ENCODE measurements around the gene BAHCC1. TPM values are rescaled to one million over a fixed set of nuclear protein-coding genes. Genes with fewer than 3 reads are reported as not detected.
A peak's percentile ranks its signal among the peaks of the same experiment; 100 is the strongest.

The BAHCC1 gene
- total and polyA plus RNA-seq, 2 of the 4 experiments (the other 2 are of a cell fraction): 0.36 to 7.8 TPM

DNA sequence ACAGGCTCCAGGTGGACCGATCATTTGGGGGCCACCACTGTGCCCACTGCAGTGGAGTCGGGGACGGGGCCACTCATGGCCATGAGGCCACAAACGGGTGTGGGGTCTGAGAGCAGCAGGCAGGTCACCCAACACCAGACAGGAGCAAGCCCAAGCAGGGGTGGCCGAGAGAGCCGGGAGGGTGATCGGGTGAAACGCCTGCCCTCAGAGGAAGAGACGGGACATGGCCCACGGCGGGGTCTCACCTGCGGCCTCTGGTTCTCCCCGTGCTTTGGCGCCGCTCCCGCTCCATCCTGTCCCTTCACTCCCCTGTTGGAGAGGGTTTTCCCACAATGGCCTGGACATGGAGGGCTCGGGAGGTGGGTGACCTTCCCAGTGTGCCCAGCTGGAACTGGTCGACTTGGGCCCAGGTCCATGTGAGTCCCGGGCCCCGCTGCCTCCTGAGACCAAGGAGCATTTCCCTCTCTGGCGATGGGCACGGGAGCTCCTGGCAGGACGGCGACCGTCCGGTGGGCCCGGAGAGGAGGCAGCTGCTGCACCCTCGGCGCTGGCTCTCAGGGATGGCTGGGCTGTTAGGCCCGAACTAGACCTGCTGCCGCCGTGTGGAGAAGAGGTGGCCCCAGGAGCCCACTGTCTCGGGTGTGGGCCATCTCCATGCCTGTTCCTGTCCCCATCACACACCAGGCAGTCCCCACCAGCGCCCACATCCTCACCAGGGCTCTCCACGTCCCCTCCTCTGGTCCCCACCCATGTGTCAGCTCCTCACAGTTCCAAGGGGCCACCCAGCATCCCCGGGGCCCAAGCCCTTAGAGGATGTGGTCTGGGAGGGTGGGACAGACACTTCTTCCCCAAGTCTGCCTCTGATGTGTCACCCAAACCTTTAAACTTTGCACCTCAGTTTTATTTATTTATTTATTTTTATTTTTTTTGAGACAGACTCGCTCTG lies 13.4 kb upstream of the BAHCC1 start:
- no peak overlapping the region for H3K27ac ChIP-seq (ENCODE audit: insufficient read depth, low read length)
- intact Hi-C loops (cut with micrococcal nuclease) (no loop called here), in situ Hi-C loops (cut with MboI; ENCODE audit: low sequenced_read_pairs) (no loop called here), dilution Hi-C loops (cut with HindIII; ENCODE audit: low sequenced_read_pairs, unreplicated experiment) (no loop called here)
- H3K9me3 ChIP-seq (ENCODE audit: control insufficient read depth, insufficient read depth, low read length): no peaks in the 10 kb centered on the region
- no peak overlapping the region for H2AK5ac ChIP-seq (ENCODE audit: low read depth, low read length)
- ChIA-PET CTCF (no interaction called here), POLR2A (ENCODE audit: unreplicated experiment) (no interaction called here)
- no peak overlapping the region for H3K14ac ChIP-seq (replicated peaks; ENCODE audit: low read depth, low read length)
- WGBS, 2 experiments (ENCODE audit: extremely low coverage in 2 of 2, insufficient read length in 1 of 2): 94% methylated on average over 16 of the region's 37 CpGs; no CpG with 5 or more reads in 1 of the 2 experiments
- no peak for TF ChIP-seq NFE2L2 (IDR thresholded peaks at IDR 0.05; ENCODE audit: low read depth, low read length)
- TF ChIP-seq, protein P1, sequence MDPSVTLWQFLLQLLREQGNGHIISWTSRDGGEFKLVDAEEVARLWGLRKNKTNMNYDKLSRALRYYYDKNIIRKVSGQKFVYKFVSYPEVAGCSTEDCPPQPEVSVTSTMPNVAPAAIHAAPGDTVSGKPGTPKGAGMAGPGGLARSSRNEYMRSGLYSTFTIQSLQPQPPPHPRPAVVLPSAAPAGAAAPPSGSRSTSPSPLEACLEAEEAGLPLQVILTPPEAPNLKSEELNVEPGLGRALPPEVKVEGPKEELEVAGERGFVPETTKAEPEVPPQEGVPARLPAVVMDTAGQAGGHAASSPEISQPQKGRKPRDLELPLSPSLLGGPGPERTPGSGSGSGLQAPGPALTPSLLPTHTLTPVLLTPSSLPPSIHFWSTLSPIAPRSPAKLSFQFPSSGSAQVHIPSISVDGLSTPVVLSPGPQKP (IDR thresholded peaks at IDR 0.05; ENCODE audit: borderline replicate concordance, low read depth, low read length): no peak
- no peak for TF ChIP-seq CEBPB (IDR thresholded peaks at IDR 0.05; ENCODE audit: low read depth, low read length)
- TF ChIP-seq, protein P2, sequence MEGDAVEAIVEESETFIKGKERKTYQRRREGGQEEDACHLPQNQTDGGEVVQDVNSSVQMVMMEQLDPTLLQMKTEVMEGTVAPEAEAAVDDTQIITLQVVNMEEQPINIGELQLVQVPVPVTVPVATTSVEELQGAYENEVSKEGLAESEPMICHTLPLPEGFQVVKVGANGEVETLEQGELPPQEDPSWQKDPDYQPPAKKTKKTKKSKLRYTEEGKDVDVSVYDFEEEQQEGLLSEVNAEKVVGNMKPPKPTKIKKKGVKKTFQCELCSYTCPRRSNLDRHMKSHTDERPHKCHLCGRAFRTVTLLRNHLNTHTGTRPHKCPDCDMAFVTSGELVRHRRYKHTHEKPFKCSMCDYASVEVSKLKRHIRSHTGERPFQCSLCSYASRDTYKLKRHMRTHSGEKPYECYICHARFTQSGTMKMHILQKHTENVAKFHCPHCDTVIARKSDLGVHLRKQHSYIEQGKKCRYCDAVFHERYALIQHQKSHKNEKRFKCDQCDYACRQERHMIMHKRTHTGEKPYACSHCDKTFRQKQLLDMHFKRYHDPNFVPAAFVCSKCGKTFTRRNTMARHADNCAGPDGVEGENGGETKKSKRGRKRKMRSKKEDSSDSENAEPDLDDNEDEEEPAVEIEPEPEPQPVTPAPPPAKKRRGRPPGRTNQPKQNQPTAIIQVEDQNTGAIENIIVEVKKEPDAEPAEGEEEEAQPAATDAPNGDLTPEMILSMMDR (conservative IDR thresholded peaks at IDR 0.05; ENCODE audit: low read depth, low read length): no peak
- TF ChIP-seq FOS (IDR thresholded peaks at IDR 0.05; ENCODE audit: low read depth, low read length): no peak
- no peak for TF ChIP-seq RCOR1 (IDR thresholded peaks at IDR 0.05; ENCODE audit: insufficient replicate concordance, low read length)
- TF ChIP-seq BHLHE40 (IDR thresholded peaks at IDR 0.05; ENCODE audit: low read depth, low read length): no peak
- no TSS peak for BruUV-seq (replicated peaks)
- H4K5ac ChIP-seq (ENCODE audit: low read depth, low read length): no peak overlapping the region
- ATAC-seq (ENCODE audit: low read depth) (no peak), DNase-seq (no peak)
- H3K79me1 ChIP-seq (ENCODE audit: low read depth in 1 of 2, low read length in 2 of 2): peaks cover 0 to 7% of the 10 kb centered on the region in 2 experiments; a peak in 1 of 4 replicates
- H4K91ac ChIP-seq (ENCODE audit: insufficient read depth, low read depth, low read length): no peak overlapping the region
- H3K23ac ChIP-seq (ENCODE audit: low read depth, low read length): no peak overlapping the region
- H2BK20ac ChIP-seq (ENCODE audit: low read depth, low read length): no peak overlapping the region
- H3K4ac ChIP-seq (ENCODE audit: low read depth, low read length): no peak overlapping the region
- H3K36me3 ChIP-seq (ENCODE audit: control insufficient read depth, insufficient read depth, low read length): no peaks in the 10 kb centered on the region
- no peak overlapping the region for H2BK15ac ChIP-seq (ENCODE audit: low read depth, low read length)
- H3K9ac ChIP-seq (ENCODE audit: low read depth, low read length): no peak overlapping the region
- H2BK120ac ChIP-seq (ENCODE audit: low read depth, low read length): no peak overlapping the region
- H4K20me1 ChIP-seq (ENCODE audit: insufficient read depth, low read length): no peaks in the 10 kb centered on the region; the same call in 1 of the 2 replicates
- H3K9me1 ChIP-seq (ENCODE audit: insufficient read depth, low read length): 0 out of 2 replicates have a peak, but pooled peaks cover 4% of the 10 kb centered on the region
- H2AFZ ChIP-seq (replicated peaks; ENCODE audit: low read length, poor library complexity): no peak overlapping the region
- no peak overlapping the region for H2BK5ac ChIP-seq (ENCODE audit: low read depth, low read length, poor library complexity, severe bottlenecking)
- no peak overlapping the region for H3K18ac ChIP-seq (ENCODE audit: low read depth, low read length)
- no peak overlapping the region for H3K4me3 ChIP-seq (ENCODE audit: insufficient read depth, low read depth, low read length)
- H3K56ac ChIP-seq (ENCODE audit: extremely low read depth, insufficient read depth, low read length): no peak overlapping the region
- no peak overlapping the region for H4K8ac ChIP-seq (ENCODE audit: low read depth in 2 of 2, low read length in 2 of 2)
- peak overlapping the region; percentile 55 for H2AK9ac ChIP-seq (replicated peaks; ENCODE audit: low read depth, low read length, poor library complexity)
- H3K4me1 ChIP-seq (ENCODE audit: control insufficient read depth, insufficient read depth, low read length): peaks cover 2% of the 10 kb centered on the region; the same call in 1 of the 2 replicates
- no peak overlapping the region for H3K4me2 ChIP-seq (ENCODE audit: low read depth, low read length)
- H3K27me3 ChIP-seq (ENCODE audit: control insufficient read depth, insufficient read depth, low read length): peaks cover 10% of the 10 kb centered on the region; the same call in 1 of the 2 replicates
